H1 (cell line): ENCODE data around the gene YOD1. TPM values are rescaled to one million over a fixed set of nuclear protein-coding genes. Genes with fewer than 3 reads are reported as not detected.
"Not testable (repeated sequence)": the region's sequence is repeated elsewhere in the genome, so short reads cannot be mapped to it uniquely, and the experiment has no call there.

ENCODE experiments used
- CTCF ChIA-PET: fragments of 300-600 bp; sonication (Branson Sonifier 250); formaldehyde crosslinking; loops from one replicate; lab custom pipeline; 2021; ENCODE audit not compliant: partially characterized antibody; lab: Charles Lee
- POLR2A ChIA-PET: fragments of 300-600 bp; sonication (Branson Sonifier 250); formaldehyde crosslinking; loops from one replicate; lab custom pipeline; 2021; ENCODE audit warnings: inconsistent platforms; ENCODE audit not compliant: partially characterized antibody; lab: Charles Lee
- DNase-seq, 2 experiments: peaks; one replicate each; pipeline versions ENCODE4 v3.0.0 to v3.0.0-alpha.2; 2010 to 2022; ENCODE audit warnings: low spot score in 2 of 2, low read depth in 1 of 2, mixed read lengths in 1 of 2
- FAIRE-seq: peaks from 2 replicates; lab custom pipeline; 2011; peaks lifted over from hg19 to GRCh38; lab: Jason Lieb, UNC
- H2AFZ ChIP-seq: 2 replicates; pipeline ENCODE4 v1.8.1; 2012; ENCODE audit warnings: low read length, inconsistent platforms
- H2AK5ac ChIP-seq: 2 replicates; pipeline ENCODE4 v1.6.1; 2013; ENCODE audit warnings: low read depth, low read length
- H2BK120ac ChIP-seq: replicated peaks from 2 replicates; pipeline ENCODE3; 2013; ENCODE audit warnings: low read depth, low read length, inconsistent platforms
- H2BK12ac ChIP-seq: 2 replicates; pipeline ENCODE4 v1.6.1; 2013; ENCODE audit warnings: low read depth, low read length
- H2BK15ac ChIP-seq: 2 replicates; pipeline ENCODE4 v1.6.1; 2013; ENCODE audit warnings: low read length
- H2BK20ac ChIP-seq: 2 replicates; pipeline ENCODE4 v1.6.1; 2013; ENCODE audit warnings: low read length
- H2BK5ac ChIP-seq: 2 replicates; pipeline ENCODE4 v1.6.1; 2013; ENCODE audit warnings: low read depth, low read length
- H3K14ac ChIP-seq: 2 replicates; pipeline ENCODE4 v1.6.1; 2013; ENCODE audit warnings: inconsistent platforms; ENCODE audit not compliant: insufficient read length
- H3K18ac ChIP-seq: 2 replicates; pipeline ENCODE4 v1.6.1; 2013; ENCODE audit warnings: low read length; ENCODE audit errors: extremely low read depth
- H3K23ac ChIP-seq: 2 replicates; pipeline ENCODE4 v1.6.1; 2013; ENCODE audit warnings: inconsistent platforms; ENCODE audit not compliant: insufficient read length
- H3K23me2 ChIP-seq: 2 replicates; pipeline ENCODE4 v1.6.1; 2013; ENCODE audit warnings: low read depth, low read length
- H3K27ac ChIP-seq: 2 replicates; pipeline ENCODE4 v1.6.1; 2011; ENCODE audit warnings: low read depth, low read length, inconsistent platforms
- H3K27me3 ChIP-seq, 4 experiments: replicated peaks in 1 of 4; 1 replicate in 1 of 4; 2 replicates in 3 of 4; pipeline versions ENCODE4 v1.6.1 to v1.8.1; 2011 to 2013; ENCODE audit warnings: low read length in 3 of 4, mild to moderate bottlenecking in 3 of 4, inconsistent platforms in 2 of 4, mixed read lengths in 2 of 4, moderate library complexity in 1 of 4; ENCODE audit not compliant: control insufficient read depth in 3 of 4, insufficient read depth in 3 of 4; ENCODE audit errors: extremely low read depth in 1 of 4
- H3K36me3 ChIP-seq, 4 experiments: 2 replicates each; pipeline versions ENCODE4 v1.6.1 to v1.8.1; 2011 to 2013; ENCODE audit warnings: mild to moderate bottlenecking in 4 of 4, low read length in 3 of 4, moderate library complexity in 2 of 4, control low read depth in 1 of 4, inconsistent platforms in 1 of 4; ENCODE audit not compliant: insufficient read depth in 4 of 4, control insufficient read depth in 2 of 4
- H3K4ac ChIP-seq: replicated peaks from 2 replicates; pipeline ENCODE3; 2013; ENCODE audit warnings: low read length, low read depth, mixed read lengths, inconsistent platforms; ENCODE audit not compliant: insufficient read length
- H3K4me1 ChIP-seq, 4 experiments: replicated peaks in 1 of 4; 1 replicate in 1 of 4; 2 replicates in 3 of 4; pipeline versions ENCODE4 v1.6.1 to v1.8.1; 2011 to 2013; ENCODE audit warnings: low read length in 3 of 4, inconsistent platforms in 2 of 4, mixed read lengths in 1 of 4; ENCODE audit not compliant: insufficient read depth in 4 of 4, control insufficient read depth in 3 of 4
- H3K4me2 ChIP-seq, 2 experiments: 2 replicates each; pipeline versions ENCODE4 v1.6.1 to v1.8.1; 2011 to 2013; ENCODE audit warnings: low read depth in 2 of 2, low read length in 2 of 2, control low read depth in 1 of 2, inconsistent platforms in 1 of 2, mild to moderate bottlenecking in 1 of 2; ENCODE audit not compliant: insufficient read depth in 1 of 2
- H3K4me3 ChIP-seq, 4 experiments: fragments of 200-600, 300-600 bp in 1 of 4; sonication (generic), shearing (Covaris generic), sonication (Bioruptor Twin) in 1 of 4; 2 replicates each; pipeline versions ENCODE4 v1.5.1 to v1.8.1; 2011 to 2016; ENCODE audit warnings: low read length in 4 of 4, low read depth in 3 of 4, control low read depth in 2 of 4, inconsistent platforms in 2 of 4, mild to moderate bottlenecking in 2 of 4, mixed read lengths in 1 of 4, moderate library complexity in 1 of 4; ENCODE audit not compliant: insufficient read depth in 2 of 4; ENCODE audit errors: extremely low read depth in 1 of 4
- H3K56ac ChIP-seq: replicated peaks from 2 replicates; pipeline ENCODE3; 2013; ENCODE audit warnings: low read depth, mild to moderate bottlenecking, mixed read lengths, low read length, inconsistent platforms; ENCODE audit not compliant: insufficient read length
- H3K79me1 ChIP-seq: 2 replicates; pipeline ENCODE4 v1.6.1; 2013; ENCODE audit warnings: low read depth, low read length, control low read depth
- H3K79me2 ChIP-seq, 2 experiments: 2 replicates each; pipeline versions ENCODE4 v1.6.1 to v1.8.1; 2012 to 2013; ENCODE audit warnings: low read length in 2 of 2, mild to moderate bottlenecking in 2 of 2, inconsistent platforms in 1 of 2; ENCODE audit not compliant: insufficient read depth in 2 of 2, control insufficient read depth in 1 of 2
- H3K9ac ChIP-seq, 4 experiments: replicated peaks in 1 of 4; 1 replicate in 1 of 4; 2 replicates in 3 of 4; pipeline versions ENCODE4 v1.6.1 to v1.8.1; 2011 to 2013; ENCODE audit warnings: low read depth in 3 of 4, low read length in 3 of 4, control low read depth in 2 of 4, mild to moderate bottlenecking in 2 of 4, moderate library complexity in 2 of 4, inconsistent platforms in 1 of 4; ENCODE audit errors: extremely low read depth in 1 of 4
- H3K9me3 ChIP-seq, 2 experiments: 2 replicates each; pipeline versions ENCODE4 v1.6.1 to v1.8.1; 2012 to 2013; ENCODE audit warnings: mild to moderate bottlenecking in 2 of 2, moderate library complexity in 2 of 2, control low read depth in 1 of 2, inconsistent platforms in 1 of 2, low read depth in 1 of 2, low read length in 1 of 2, mixed read lengths in 1 of 2; ENCODE audit not compliant: insufficient read depth in 2 of 2
- H4K20me1 ChIP-seq, 2 experiments: replicated peaks in 1 of 2; 2 replicates each; pipeline versions ENCODE3 to v1.8.1; 2011 to 2013; ENCODE audit warnings: inconsistent platforms in 2 of 2, low read length in 2 of 2, mild to moderate bottlenecking in 1 of 2; ENCODE audit not compliant: insufficient read depth in 2 of 2, control insufficient read depth in 1 of 2
- H4K5ac ChIP-seq: 2 replicates; pipeline ENCODE4 v1.6.1; 2013; ENCODE audit warnings: low read length, low read depth, mixed read lengths, inconsistent platforms; ENCODE audit not compliant: insufficient read length
- H4K8ac ChIP-seq: 2 replicates; pipeline ENCODE4 v1.8.0; 2013; ENCODE audit warnings: mild to moderate bottlenecking, moderate library complexity, low read length, inconsistent platforms; ENCODE audit not compliant: insufficient read depth; ENCODE audit errors: extremely low read depth
- H4K91ac ChIP-seq: replicated peaks from 2 replicates; pipeline ENCODE3; 2013; ENCODE audit warnings: low read length, mixed read lengths, inconsistent platforms; ENCODE audit not compliant: insufficient read length
- WGBS, 2 experiments: shearing (Covaris generic) in 1 of 2; methylation state at CpG; one replicate each; pipeline versions ENCODE4 v1.1.6 to v1.1.7; 2013 to 2015; ENCODE audit warnings: low lambda C conversion rate in 2 of 2, mixed read lengths in 2 of 2, inconsistent platforms in 1 of 2, low coverage in 1 of 2, missing lambda C conversion rate in 1 of 2; ENCODE audit not compliant: insufficient replicate concordance in 2 of 2, insufficient coverage in 1 of 2, insufficient read length in 1 of 2; ENCODE audit errors: extremely low coverage in 1 of 2, missing lambda C conversion rate in 1 of 2; 5-methylcytosine and 5-hydroxymethylcytosine counted together
- polyA plus RNA-seq, 7 experiments: library from polyadenylated mRNA; depleted of rRNA in 3 of 7; stranded (reverse) in 5 of 7; unstranded in 2 of 7; fragments of >200 nt in 5 of 7; fragments of 200-250 nt in 2 of 7; gene quantifications; 1 replicate in 5 of 7; 2 replicates in 1 of 7; 4 replicates in 1 of 7; pipeline versions ENCODE4 v1.2.1 to v1.2.3, GENCODE V29; 2011 to 2013; ENCODE audit warnings: missing spikeins in 2 of 7, mixed read lengths in 2 of 7
- total RNA-seq: library from RNA; stranded (reverse); fragmentation: NEBNext Ultra II Directional; extraction: Animal tissue kit (Norgen Biotek cat#: 25700); gene quantifications from 2 replicates; pipeline ENCODE4 v1.2.1, GENCODE V29; 2021

YOD1 gene
- total and polyA plus RNA-seq, 2 of the 8 experiments (the other 6 are each of a cell fraction or from before 2014, with no cell fraction given) = 1.9 to 11.8 TPM

DNA sequence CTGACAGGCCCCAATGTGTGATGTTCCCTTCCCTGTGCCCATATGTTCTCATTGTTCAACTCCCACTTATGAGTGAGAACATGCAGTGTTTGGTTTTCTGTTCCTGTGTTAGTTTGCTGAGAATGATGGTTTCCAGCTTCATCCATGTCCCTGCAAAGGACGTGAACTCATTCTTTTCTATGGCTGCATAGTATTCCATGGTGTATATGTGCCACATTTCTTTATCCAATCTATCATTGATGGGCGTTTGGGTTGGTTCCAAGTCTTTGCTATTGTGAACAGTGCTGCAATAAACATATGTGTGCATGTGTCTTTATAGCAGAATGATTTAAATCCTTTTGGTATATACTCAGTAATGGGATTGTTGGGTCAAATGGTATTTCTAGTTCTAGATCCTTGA, 9.6 kb downstream of the YOD1 start:
- H4K20me1 ChIP-seq, H3K14ac ChIP-seq, H2BK5ac ChIP-seq, H3K4me3 ChIP-seq, H3K23ac ChIP-seq, H3K9me3 ChIP-seq, H3K27ac ChIP-seq, H2BK15ac ChIP-seq, DNase-seq, H4K8ac ChIP-seq, H3K4ac ChIP-seq, H2AK5ac ChIP-seq, H2AFZ ChIP-seq, H3K4me2 ChIP-seq, H3K23me2 ChIP-seq, H3K9ac ChIP-seq, H3K4me1 ChIP-seq, H3K56ac ChIP-seq, H4K91ac ChIP-seq, FAIRE-seq, H4K5ac ChIP-seq, H3K79me1 ChIP-seq, H3K27me3 ChIP-seq, H2BK120ac ChIP-seq, H2BK20ac ChIP-seq, H2BK12ac ChIP-seq, H3K18ac ChIP-seq, H3K36me3 ChIP-seq: not testable (repeated sequence)
- POLR2A ChIA-PET = interaction anchor here (0.9 to 1.7 kb wide), 2 partner anchors 10 to 11 kb away, joined by 3 to 12 read pairs; partner anchors contain the start of gene PFKFB2
- CTCF ChIA-PET = interaction anchor here (1.2 kb wide), 1 partner anchor 8 kb away, joined by 3 read pairs; the partner anchor contains the start of gene C1orf116
- H3K79me2 ChIP-seq = peaks cover 0 to 21% of the 10 kb centered on the region in 2 experiments; a peak in 2 of 4 replicates
- 90% methylated on average over 2 of the region's 2 CpGs; no CpG with 5 or more reads in 1 of the 2 experiments for WGBS, 2 experiments
